SK-N-MC (cell line): ENCODE data around the gene BCL11B.
A peak's percentile ranks its signal among the peaks of the same experiment; 100 is the strongest.

ENCODE experiments used
- DNase-seq: peaks from one replicate; pipeline ENCODE4 v3.0.0-alpha.2; 2011; ENCODE audit warnings: low read depth, low spot score
- H3K27ac ChIP-seq: fragments of 200-600 bp; sonication (generic); 2 replicates; pipeline ENCODE4 v1.5.1; 2016; ENCODE audit warnings: mixed run types
- H3K36me3 ChIP-seq: fragments of 200-600 bp; sonication (generic); 2 replicates; pipeline ENCODE4 v1.6.1; 2017; ENCODE audit warnings: antibody characterized with exemption, low read length, mixed read lengths; ENCODE audit not compliant: insufficient read depth
- H3K4me3 ChIP-seq: fragments of 200-600 bp; sonication (generic); 2 replicates; pipeline ENCODE4 v1.5.1; 2016
- H3K9ac ChIP-seq: fragments of 200-600 bp; sonication (generic); 2 replicates; pipeline ENCODE4 v1.8.0; 2017; ENCODE audit warnings: mixed run types, mixed read lengths; ENCODE audit not compliant: insufficient read length
- H3K9me3 ChIP-seq: fragments of 200-600 bp; sonication (generic); 2 replicates; pipeline ENCODE4 v1.6.1; 2017; ENCODE audit warnings: low read depth, mild to moderate bottlenecking, antibody characterized with exemption, low read length, moderate library complexity, mixed read lengths
- EZH2 ChIP-seq: fragments of 200-600 bp; sonication (generic); IDR thresholded peaks from one replicate; pipeline ENCODE4 v1.6.1; 2017; ENCODE audit warnings: antibody characterized with exemption
- FOXP2 ChIP-seq: optimal IDR thresholded peaks from 2 replicates; pipeline ENCODE3; 2011; ENCODE audit warnings: mild to moderate bottlenecking, moderate library complexity; ENCODE audit not compliant: insufficient read depth; ENCODE audit errors: extremely low read length, control extremely low read depth
- POLR2AphosphoS5 ChIP-seq: IDR thresholded peaks from 2 replicates; pipeline ENCODE4 v1.6.1; 2012; ENCODE audit warnings: mild to moderate bottlenecking, low read depth, low read length, borderline replicate concordance

Gene BCL11B

DNA sequence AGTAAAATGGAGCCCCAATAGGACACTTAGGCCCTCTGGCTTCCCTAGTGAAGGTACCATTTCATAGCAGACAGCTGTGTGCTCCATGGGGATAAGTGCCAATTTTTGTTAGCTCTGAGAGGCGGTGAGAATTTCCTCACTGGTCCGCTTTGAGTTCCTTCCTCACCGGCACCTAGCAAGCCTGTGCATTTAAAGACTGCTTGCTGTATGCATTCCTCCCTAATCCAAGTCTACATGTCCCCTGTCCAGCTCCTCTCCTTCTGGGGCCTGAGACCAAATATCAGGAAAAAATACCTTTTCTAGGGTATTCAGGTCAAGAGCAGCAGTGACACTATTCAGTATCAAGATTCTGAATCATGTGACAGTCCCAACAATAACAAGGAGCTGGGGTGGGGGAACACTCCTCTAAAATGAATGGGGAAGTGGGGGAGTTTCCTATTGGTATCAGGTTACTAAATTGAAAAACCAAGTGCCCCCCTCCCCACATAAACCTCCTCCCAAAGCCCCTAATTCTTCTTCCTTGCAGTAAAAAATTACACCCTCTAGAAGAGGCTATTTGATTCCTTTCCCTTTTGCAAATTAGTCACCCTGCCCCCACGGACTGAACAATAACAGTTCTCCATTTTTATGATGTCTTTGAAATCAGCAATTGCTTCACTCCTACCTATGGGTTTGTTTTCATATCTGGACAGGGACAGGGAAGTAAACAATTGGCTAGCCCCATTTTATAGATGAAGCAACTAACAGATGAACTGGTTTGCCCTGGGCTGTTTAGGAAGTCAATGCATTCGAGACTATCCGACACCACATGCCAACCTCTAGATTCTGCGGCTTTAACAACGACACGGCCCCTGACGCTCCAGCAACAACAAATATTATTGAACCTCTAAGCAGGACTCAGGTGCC lies 28.9 kb downstream of the BCL11B start:
- H3K27ac ChIP-seq: peak overlapping the region; percentile 88
- H3K9me3 ChIP-seq: no peaks in the 10 kb centered on the region
- H3K36me3 ChIP-seq: peaks cover 100% of the 10 kb centered on the region
- H3K9ac ChIP-seq: no peak overlapping the region
- TF ChIP-seq POLR2AphosphoS5 (no peak; the same call in 1 of the 2 replicates), FOXP2 (no peak), EZH2 (no peak)
- DNase-seq: no peak
- peak overlapping the region; percentile 38; the same call in 1 of the 2 replicates for H3K4me3 ChIP-seq

DNA sequence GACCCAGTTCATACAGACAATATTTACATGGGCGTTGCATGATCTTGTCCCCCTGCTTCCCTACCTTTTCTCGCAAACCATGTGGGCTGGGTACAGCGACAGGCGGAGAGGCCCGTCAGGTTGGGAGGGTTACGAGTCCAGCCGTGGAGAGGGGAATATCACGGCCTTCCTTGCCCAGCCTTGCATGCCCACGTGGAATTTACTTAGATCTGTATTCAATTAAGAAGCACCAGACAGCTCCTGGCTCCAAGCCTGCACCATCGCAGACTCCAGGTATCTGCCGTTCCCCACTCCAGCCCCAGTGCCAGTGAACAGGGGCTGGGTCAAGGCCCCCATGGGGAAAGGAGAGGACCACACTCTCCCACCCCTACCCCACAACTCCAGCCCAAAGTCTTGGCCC lies 29.8 kb downstream of the BCL11B start:
- TF ChIP-seq FOXP2 (no peak), EZH2 (no peak), POLR2AphosphoS5 (no peak)
- Histone ChIP-seq H3K9me3 (no peaks in the 10 kb centered on the region), H3K4me3 (no peak overlapping the region; the same call in 1 of the 2 replicates), H3K9ac (no peak overlapping the region), H3K27ac (peak overlapping the region; percentile 88), H3K36me3 (peaks cover 100% of the 10 kb centered on the region)
- no peak for DNase-seq

DNA sequence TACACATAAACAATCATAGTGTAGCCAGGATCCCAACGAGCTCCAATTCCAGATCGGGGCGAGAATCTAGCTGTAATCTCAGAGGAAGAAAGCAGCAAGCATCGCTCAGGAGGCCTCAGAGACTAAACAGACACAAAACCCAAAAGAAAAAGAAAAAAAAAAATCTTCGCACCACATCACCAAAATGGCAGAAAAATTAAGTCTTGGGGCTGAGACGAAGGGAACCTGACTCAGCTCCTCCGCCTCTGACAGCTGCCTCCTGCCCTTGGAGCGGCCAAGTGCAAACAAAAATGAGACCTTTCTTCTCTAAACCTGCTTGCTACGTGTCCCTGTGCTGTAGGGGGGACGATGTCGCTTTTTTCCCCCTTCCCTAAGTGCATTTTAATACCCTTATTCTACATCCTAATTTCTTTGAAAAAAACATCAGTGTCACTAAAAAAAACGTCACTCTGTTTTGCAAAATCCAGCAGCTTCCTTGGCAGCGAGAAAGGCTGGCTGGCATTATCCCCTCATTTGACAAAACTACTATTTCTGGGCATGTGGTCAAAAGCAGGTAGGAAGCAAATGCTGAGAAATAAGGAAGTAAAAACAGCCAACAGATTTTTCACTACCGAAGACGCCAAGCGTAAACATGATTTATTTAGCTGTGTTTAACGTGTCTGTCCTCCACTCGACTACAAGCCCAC lies 30.5 kb downstream of the BCL11B start:
- TF ChIP-seq FOXP2 (no peak), EZH2 (no peak), POLR2AphosphoS5 (no peak)
- no peaks in the 10 kb centered on the region for H3K9me3 ChIP-seq
- no peak overlapping the region for H3K9ac ChIP-seq
- peaks cover 100% of the 10 kb centered on the region for H3K36me3 ChIP-seq
- DNase-seq: no peak
- peak overlapping the region; percentile 88 for H3K27ac ChIP-seq
- H3K4me3 ChIP-seq: 0 out of 2 replicates have a peak overlapping the region, but pooled peaks have one; percentile 4

DNA sequence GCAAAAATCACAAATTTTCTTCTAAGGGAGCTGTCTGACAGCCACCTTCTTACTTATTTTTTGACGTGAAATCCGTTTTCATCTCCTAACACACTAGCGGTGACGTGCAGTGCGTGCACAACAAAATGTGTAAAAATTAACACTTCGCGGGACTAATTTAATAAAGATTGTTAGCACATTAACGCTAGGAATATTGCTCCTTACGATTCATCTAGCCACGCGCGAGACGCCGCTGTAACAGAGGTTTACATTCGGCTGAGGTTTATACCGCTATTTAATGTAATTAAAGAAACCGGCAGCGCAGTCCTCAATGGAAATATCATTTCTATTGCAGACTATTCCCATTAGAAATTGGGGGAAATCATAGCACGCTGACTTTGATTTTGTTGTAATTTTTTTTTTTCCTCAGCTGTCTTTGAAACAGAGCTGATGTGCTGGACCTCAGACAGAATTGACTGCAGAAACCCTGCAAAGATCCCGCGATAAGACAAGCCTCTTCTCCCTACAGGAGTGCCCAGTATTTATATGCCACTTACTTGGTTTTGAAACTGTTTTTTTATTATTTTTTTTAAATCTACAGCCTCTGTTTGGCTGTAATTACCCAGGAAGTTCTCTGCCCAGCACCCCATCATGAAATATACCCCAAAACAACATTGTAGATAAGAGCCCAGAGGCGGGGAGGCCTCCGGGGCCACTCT lies 31.2 kb downstream of the BCL11B start:
- no peak for DNase-seq
- H3K36me3 ChIP-seq: peaks cover 100% of the 10 kb centered on the region
- H3K4me3 ChIP-seq: 0 out of 2 replicates have a peak overlapping the region, but pooled peaks have one; percentile 4
- H3K9me3 ChIP-seq: no peaks in the 10 kb centered on the region
- H3K9ac ChIP-seq: no peak overlapping the region
- H3K27ac ChIP-seq: peak overlapping the region; percentile 88
- TF ChIP-seq POLR2AphosphoS5 (no peak), EZH2 (no peak), FOXP2 (no peak)

DNA sequence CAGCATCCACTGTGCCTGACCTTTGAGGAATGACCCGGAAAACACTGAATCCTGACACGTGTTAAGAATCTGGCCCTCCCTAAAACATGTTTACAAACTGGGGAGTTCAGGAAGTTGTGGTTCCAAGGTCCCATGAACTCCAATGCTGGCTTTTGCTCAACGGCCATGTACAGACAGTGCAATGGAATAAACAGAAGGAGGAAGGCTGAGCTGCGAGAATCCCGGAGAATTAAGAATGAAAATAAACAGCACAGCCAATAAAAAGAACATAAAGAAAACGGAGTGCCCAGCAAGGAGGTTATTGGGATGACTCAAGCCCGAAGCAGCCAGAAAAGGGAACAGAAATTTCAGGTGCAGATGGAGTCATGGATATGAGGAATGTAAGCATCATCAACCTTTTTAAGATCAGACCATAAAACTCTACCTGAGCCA lies 32.3 kb downstream of the BCL11B start:
- TF ChIP-seq EZH2 (no peak), FOXP2 (no peak), POLR2AphosphoS5 (no peak; the same call in 1 of the 2 replicates)
- Histone ChIP-seq H3K27ac (peak overlapping the region; percentile 88), H3K9me3 (no peaks in the 10 kb centered on the region), H3K4me3 (0 out of 2 replicates have a peak overlapping the region, but pooled peaks have one; percentile 10), H3K9ac (no peak overlapping the region), H3K36me3 (peaks cover 100% of the 10 kb centered on the region)
- no peak for DNase-seq

DNA sequence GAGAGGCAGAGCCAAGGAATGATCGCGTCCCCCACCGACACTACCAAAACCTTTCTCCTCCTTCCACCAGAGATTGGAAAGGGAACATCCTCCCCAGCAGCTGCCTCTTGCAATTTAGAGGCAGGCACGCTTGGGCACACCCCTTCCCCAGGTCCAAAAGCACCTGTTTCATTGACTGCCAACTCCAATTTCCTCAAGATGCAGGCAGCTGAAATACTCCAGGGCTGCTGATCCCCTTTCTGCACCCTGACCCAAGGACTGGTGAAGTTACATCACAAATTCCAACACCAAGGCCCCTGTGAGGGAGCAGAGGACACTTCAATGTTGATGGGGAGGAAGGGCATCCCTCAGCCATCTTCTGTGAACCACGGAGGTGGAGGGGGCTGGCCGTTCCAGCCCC lies 33.8 kb downstream of the BCL11B start:
- TF ChIP-seq EZH2 (no peak), POLR2AphosphoS5 (no peak; the same call in 1 of the 2 replicates), FOXP2 (no peak)
- Histone ChIP-seq H3K36me3 (peaks cover 100% of the 10 kb centered on the region), H3K27ac (peak overlapping the region; percentile 88), H3K9me3 (no peaks in the 10 kb centered on the region), H3K9ac (no peak overlapping the region), H3K4me3 (no peak overlapping the region)
- DNase-seq: no peak

DNA sequence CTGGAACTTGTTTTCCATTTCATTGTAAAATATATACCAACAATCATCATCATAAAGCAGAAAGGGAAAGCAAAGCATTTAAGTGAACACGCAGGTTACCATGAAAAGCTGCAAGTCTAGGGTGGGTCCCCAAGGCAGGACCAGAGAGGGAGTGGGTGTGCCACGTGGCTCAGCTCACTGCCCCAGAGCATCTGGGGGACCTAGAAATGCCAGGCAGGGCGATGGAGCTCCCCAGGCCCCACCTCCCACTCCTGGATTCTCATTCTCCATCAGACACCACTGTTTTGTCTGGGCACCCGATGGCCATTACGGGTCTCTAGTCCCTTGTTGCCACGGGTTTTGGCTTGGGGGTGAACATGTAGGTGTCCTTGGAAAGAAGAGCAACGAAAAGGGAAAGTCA lies 34.7 kb downstream of the BCL11B start:
- TF ChIP-seq FOXP2 (no peak), EZH2 (no peak), POLR2AphosphoS5 (no peak)

More for the DNA sequence above, 34.7 kb downstream of the BCL11B start:
- peak overlapping the region; percentile 55; the same call in 1 of the 2 replicates for H3K27ac ChIP-seq
- H3K9ac ChIP-seq: no peak overlapping the region
- DNase-seq: no peak
- H3K9me3 ChIP-seq: no peaks in the 10 kb centered on the region
- peak overlapping the region; percentile 11; the same call in 1 of the 2 replicates for H3K4me3 ChIP-seq
- peaks cover 100% of the 10 kb centered on the region for H3K36me3 ChIP-seq
